ENCODE results near the gene G2E3.
A peak's percentile ranks its signal among the peaks of the same experiment; 100 is the strongest.
"Not testable (repeated sequence)": the region's sequence is repeated elsewhere in the genome, so short reads cannot be mapped to it uniquely, and the experiment has no call there.

Gene G2E3

DNA sequence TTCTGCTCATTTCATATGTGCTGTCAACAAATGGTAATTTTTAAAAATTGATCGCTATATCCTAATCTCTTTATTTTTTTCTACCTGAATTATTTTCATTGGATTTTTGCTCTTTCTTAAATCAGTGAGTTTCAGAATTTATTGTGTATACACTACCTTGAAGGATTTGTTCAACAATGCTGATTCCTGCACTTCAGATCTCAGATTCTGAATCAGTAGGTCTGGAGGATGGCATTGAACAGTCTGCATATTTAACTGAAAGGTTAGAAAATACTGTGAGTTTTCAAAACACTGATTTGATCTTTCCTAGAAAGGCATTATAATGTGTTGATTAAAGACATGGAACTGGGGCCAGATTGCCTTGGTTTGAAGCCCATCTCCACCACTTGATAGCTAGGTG lies 1.6 kb downstream of the G2E3 start:
- no peak for FAIRE-seq

DNA sequence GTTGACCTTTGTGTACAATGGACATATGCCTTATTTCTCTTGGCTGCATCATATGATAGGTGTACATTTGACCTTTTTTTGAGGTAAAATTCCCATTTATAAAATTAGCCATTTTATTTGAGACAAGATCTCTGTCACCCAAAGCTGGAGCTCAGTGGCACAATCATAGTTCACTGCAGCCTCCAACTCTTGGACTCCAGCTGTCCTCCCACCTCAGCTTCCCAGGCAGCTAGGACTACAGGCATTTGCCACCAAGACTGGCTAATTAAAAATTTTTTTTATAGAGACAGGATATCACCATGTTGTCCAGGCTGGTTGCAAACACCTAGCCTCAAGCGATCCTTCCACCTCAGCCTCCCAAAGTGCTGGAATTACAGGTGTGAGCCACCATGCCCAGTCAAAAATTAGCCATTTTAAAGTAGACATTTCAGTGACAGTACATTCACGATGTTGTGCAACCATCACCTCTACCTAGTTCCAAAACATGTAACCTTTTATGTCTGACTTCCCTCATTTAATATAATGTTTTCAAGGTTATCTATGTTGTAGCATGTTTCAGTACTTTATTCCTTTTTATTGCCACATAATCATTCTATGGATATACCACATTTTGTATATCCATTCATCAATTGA lies 5.4 kb downstream of the G2E3 start:
- FAIRE-seq: no peak

DNA sequence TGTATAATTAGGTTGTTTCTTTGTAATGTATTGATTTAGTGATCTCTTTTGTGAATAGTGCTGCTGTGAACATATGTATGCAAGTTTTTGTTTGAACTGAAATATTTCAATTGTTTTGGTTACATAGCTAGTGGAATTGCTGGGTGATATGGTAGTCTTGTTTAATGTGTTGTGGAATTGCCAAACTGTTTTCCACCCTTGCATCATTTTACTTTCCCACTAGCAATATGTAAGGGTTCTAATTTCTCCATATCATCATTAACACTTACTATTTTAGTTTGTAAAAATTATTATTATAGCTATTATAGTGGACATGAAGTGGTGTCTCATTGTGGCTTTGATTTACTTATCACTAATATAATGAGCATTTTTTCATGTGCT lies 5.9 kb downstream of the G2E3 start:
- FAIRE-seq: peak; percentile 6

DNA sequence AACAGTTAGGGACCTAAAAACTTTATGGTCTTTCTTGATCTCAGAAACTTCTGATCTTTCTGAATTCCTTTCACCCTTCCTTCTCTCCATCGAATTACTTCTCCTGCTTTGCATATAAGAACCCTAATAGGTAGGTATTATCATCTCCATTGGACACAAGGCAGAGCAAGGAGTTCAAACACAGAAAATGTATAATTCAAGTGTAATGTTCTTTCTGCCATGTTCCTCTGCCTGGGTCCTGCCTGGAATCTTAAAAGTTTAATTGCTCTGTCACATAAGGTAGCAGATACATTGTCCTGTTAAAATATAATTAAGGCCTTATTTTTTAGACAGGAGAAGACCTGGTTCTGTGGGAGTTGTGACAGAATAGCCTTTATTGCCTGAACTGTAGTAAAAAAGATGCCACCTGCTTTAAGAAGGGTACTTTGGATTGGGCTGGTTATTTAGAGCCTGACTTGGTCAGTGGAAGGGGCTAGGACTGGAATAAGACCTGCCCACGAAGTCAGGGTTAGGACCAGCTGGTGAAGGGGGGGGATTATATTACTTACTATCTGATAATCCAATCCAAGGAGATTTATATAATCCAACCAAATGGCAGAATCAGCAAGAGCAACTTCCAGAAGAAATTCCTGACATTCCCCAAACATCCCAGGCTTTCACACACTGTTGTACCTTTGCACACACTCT lies 10.4 kb downstream of the G2E3 start:
- FAIRE-seq: no peak

DNA sequence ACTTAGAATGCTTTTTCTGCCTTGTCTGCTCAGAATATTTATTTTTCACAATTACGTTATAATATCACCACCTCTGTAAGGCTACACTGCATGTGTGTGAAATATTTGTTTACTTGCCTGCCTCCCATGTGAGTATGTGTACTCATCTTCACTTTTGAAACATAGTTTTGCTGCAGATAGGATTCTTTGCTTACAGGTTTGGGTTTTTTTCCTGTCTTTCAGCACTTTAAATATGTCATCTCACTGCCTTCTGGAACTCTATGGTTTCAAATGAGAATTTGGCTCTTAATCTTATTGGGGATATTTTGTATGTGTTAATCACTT lies 10.9 kb downstream of the G2E3 start:
- FAIRE-seq: no peak

DNA sequence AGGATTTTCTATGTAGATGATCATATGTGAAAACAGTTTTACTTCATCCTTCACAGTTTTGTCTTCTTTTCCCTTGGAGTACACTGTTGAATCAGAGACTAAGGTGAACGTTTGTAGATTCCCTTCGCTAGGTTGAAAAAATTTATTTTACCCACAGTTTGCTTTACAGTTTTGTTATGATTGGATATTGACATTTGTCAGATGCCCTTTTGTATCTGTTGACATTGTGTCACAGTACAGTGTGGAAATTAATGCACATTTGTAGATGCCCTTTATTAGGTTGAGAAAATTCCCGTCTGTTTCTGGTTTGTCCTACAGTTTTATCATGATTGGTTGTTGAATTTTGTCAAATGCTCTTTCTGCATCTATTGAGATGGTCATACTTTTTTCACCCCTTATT lies 13.3 kb downstream of the G2E3 start:
- no peak for FAIRE-seq

DNA sequence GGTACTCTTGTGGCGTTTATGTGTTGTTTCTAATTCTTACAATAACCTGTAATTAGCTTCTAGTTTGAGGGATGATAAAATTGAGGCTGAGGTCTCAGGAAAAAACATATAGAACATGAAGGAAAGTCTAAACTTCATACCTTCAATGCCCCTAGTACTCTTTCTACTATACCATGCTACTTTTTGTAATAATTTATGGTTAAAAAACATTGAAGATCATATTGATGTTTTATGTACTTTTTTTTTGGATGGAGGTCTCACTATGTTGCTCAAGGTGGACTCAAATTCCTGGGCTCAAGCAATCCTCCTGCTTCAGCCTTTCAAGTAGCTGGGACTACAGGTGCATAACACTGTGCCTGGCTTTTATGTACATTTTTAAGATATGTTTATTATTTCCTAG lies 13.8 kb downstream of the G2E3 start:
- FAIRE-seq: no peak

DNA sequence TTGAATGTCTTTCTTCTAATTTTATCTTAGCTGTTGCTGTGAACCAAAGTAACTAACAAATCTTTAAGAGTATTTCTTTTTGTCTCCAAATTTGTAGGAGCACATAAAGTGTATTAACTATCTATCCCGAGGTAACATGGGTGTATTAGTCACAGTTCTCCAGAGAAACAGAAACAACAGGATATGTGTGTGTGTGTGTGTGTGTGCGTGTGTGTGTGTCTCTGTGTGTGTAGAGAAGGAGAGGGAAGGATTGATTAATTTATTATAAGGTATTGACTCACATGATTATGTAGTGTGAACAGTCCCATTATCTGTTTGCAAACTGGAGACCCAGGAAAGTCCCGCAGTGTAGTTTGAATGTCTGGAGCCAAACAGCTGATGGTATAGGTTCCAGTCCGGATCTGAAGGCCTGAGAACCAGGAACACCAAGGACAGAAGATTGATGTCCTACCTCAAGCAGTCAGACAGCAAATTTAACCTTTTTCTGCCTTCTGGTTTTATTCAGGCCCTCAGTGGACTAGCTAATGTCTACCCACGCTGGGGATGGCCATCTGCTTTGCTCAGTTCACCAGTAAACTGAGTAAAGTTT lies 14.4 kb downstream of the G2E3 start:
- FAIRE-seq: no peak

DNA sequence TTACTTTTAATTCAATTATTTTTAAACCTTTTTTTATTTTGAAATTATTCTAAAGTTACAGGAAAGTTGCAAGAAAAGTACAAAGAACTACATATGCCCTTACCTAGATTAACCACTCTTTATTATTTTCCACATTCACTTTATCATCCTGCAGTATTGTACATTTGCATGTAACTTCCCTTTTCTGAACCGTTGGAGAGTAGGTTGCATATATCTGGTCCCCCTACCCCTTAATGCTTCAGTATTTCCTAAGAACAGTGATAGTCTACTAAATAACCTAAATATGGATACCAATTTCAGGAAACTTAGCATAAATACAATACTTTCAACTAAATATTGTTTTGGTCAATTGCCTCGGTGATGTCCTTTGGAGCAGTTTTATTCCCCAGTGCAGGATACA lies 15.0 kb downstream of the G2E3 start:
- no peak for FAIRE-seq

DNA sequence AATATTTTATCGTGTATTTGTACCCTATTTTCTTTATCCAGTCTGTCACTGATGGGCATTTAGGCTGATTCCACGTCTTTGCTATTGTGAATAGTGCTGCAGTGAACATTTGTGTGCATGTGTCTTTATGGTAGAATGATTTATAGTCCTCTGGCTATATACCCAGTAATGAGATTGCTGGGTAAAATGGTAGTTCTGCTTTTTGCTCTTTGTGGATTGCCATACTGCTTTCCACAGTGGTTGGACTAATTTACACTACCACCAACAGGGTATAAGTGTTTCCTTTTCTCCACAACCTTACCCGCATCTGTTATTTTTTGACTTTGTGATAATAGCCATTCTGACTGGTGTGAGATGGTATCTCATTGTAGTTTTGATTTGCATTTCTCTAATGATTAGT lies 15.8 kb downstream of the G2E3 start:
- FAIRE-seq: not testable (repeated sequence)

DNA sequence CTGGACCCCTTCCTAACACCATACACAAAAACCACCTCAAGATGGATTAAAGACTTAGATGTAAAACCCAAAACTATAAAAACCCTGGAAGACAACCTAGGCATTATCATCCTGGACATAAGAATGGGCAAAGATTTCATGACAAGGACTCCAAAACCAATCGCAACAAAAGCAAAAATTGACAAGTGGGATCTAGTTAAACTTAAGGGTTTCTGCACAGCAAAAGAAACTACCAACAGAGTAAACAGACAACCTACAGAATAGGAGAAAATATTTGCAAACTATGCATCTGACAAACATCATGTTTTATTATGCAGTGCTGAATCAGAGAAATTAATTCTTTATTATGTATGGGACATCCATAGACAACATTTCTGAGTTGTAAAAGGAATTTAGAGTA lies 17.4 kb downstream of the G2E3 start:
- not testable (repeated sequence) for FAIRE-seq

DNA sequence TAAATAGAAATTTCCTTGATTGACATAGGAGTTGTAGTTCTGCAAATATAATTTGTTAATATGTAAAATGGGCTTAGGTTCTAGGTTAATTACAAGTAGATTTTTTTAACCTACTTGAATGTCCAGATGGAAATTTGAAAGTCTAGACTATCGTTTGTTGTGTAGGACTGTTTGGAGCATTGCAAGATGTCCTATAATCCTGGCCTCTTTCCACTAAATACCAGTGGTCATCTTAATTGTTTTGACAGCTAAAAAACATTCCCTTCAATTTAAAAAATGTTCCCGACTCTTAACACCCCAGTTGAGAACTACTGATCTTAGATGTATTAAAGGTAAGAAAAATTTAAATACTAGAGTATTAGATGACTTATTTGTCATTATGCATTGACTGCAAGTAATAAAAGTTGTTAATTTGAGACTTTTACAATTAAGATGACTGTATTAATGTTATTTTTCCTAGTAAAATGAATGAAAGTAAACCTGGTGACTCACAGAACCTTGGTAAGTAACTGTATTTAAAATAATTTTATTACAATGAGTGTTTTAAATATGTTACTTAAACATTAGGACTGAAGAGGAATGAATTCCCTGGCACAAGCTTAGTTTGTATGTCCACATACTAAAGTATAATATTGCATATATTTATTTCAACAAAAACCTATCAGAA lies 21.8 kb downstream of the G2E3 start:
- FAIRE-seq: peak; percentile 52

DNA sequence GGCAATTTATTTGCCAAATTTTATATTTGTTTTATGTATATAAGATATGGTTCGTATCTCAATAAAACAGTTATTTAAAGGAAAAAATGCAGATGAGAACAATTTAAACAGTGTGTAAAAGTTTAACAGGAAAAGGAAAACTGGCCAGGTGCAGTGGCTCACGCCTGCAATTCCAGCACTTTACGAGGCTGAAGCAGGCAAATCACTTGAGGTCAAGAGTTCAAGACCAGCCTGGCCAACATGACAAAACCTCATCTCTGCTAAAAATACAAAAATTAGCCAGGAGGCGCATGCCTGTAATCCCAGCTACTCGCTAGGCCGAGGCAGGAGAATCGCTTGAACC lies 22.3 kb downstream of the G2E3 start:
- FAIRE-seq: no peak

DNA sequence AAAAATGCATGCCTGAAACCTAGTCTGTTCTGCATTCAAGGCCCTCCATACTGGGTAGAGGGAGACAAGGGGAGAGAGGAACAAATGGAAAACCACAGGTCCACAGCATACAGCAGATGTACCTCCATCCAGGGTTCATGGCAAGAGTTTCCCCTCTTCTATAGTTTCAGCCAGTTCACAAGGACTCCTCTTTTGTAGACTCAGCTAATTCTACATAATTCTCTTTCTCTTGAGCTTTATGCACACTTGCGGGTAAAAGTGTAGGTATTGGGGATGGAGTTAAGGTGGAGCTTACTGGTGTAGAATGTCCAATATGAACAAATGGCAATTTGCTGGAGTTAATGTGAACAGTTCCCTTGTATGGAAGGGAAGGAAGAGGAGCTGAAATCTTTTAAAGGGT lies 23.4 kb downstream of the G2E3 start:
- FAIRE-seq: no peak

DNA sequence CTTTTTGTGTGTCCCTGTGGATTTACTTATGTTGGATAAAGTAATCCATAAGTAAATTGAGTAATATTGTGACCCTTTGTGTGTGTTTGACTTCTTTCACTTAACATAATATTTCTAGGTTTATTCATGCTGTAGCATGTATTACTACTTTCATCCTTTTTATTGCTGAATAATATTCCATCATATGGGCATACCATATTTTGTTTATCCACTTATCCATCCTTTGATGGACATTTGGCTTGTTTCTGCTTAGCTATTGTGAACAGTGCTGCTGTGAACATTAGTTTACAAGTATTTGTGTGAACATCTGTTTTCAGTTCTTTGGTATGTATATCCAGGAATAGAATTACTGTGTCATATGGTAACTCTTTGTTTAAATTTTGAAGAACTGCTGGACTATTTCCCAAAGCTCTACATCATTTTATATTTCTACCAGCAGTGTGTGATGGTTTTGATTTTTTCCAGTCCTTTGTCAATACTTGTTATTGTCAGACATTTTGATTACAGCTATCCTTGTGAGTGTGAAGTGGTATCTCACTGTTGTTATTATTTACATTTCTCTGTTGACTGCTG lies 25.2 kb downstream of the G2E3 start:
- no peak for FAIRE-seq

DNA sequence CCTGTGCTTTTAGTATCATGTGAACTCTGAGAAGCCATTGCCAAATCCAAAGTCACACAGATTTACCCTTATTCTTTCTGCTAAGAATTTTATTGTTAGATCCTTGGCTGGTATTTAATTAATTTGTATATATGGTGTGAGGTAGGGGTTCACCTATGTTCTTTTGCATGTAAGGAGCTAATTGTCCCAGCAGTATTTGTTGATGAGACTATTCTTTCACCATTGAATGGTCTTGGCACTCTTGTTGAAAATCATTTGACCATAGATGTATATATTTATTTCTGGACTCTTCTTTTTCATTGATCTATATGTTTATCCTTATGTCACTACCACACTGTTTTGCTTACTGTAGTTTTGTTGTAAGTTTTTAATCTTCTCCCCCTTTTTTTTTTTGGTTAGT lies 26.2 kb downstream of the G2E3 start:
- FAIRE-seq: no peak

DNA sequence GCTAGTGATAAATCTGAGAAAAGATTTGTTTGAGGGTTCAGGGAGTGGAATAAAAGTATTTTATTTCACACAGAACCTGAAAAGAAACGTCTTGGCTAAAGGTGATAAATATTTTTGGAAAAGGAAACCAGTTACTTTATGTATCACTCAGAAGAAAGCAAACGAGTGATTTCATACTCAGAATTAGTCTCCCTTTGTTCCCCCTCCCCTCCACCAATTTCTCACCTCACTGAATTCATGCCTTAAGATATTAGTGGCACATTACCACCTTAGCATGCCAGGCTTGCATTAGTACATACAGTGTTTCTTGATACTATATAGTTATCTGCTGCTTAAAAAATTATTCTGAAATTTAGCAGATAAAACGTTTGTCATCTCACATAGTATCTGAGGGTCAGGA lies 28.2 kb downstream of the G2E3 start:
- no peak for FAIRE-seq

DNA sequence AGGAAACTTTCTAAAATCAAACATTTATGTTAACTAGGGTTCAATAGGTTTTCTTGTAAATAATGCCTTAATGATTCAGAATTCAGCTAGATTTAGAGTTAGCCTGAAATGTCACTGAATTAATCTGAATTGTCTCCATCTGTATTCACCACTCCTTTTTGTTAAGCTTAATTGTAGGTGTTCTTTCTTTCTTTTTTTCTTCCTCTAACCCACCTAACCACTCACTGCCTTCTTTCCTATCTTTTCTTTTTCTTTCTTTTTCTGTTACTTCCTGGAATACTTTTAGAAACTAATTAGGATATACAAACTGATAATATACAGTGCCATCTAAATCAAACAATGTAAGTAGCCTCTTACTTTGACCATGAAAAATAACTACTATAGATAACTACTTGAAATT lies 29.9 kb downstream of the G2E3 start:
- FAIRE-seq: no peak

DNA sequence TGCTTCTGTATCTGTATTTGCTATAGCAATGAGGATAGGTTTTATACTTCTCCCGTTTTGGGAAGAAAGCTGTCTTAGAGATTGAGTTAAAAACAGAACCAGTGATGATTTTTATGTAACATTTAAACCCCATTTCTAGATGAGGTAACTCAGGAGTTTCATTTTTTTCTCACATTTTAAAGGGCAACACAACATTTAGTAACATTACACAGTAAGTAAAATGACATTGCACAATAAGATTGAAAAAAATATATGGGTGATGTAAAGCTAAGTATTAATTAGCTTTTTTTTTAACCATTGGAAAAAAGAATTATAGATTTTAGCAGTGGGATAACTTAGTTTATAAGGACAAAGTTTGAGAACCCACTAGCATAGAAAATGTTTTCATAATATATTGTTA lies 38.0 kb downstream of the G2E3 start:
- FAIRE-seq: peak; percentile 53

DNA sequence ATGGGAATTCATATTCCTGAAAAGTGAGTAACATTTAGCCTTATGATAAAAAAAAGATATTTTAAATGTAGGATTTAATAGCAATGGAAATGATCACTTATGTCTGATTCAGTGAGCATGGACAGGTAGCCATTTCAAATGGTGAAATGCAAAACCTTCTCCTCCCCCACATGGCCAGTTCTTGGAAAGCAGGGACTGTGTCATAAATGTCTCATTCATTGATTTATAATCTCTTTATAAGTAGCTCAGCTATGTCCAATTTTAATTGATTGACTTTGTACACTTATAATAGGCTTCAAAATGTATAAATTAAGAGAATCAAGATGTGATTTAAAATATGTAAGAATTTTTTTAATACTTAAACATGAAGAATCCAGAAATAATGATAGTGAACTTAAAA lies 38.5 kb downstream of the G2E3 start:
- peak; percentile 86 for FAIRE-seq

DNA sequence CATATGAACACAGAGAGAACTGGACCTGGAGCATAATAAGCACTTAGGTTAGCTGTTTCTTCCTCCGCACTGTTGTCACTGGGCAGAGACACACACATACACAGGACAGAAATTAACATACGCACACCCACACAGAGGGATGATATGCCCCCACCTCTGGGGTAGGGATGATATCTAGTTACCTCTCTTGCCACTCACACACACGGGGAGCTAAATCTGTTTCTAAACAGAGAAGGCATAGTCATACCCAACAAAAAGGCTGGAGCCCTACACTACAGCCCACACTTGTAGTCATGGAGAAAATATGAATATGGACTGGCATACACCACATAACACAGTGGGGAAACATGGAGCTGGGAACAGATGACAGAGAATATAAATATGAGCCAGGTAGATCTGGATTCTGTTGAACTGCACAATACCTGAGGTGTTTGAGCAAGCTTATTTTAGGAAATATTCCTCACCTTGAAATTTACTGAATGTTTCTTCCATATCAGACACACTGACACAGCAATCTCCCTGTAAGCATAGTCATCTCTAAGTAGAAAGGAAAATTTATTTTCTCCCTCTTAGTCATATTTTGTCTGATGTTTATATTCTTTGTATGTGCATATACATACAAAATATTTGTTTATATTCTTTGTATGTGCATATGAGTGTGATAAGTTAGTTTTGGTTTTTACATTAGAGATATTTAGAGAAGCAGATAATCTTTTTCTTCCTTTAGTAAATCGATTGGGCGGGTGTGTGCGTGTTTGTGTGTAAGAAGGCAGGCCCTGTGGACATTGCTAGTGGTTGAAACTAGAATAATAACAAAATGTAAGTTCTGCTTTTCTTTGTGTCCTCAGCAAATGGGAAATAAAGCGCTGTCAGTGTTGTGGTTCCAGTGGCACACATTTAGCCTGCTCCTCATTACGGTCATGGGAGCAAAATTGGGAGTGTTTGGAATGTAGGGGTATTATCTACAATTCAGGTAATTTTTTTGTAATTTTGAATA lies 42.3 kb downstream of the G2E3 start:
- FAIRE-seq: no peak

DNA sequence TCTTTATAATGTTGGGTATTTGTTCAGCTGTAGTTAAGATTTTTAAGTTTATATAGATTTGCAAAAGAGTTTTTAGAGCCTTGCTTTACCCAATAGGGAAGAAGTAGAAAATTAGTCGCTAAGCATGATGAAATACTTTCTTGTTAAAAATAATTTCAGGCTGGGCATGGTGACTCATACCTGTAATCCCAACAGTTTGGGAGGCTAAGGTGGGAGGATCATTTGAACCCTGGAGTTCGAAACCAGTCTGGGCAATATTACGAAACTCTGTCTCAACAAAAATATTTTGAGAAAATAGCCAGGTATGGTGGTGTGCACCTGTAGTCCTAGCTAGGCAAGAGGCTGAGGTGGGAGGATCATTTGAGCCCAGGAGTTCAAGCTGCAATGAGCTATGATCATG lies 44.4 kb downstream of the G2E3 start:
- no peak for FAIRE-seq

DNA sequence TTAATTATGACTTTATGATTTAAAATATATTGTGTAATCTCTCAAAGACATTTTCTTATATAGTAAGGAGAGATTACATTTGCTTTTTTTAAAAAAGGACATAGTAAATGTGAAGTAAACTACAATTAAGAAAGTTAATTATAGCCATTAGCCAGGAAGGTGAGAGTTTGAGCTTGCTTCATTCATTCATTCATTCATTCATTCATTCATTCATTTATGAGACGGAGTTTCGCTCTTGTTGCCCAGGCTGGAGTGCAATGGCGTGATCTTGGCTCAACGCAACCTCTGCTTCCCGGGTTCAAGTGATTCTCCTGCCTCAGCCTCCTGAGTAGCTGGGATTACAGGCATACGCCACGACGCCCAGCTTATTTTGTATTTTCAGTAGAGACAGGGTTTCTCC lies 45.7 kb downstream of the G2E3 start:
- peak; percentile 25 for FAIRE-seq
